Aorta (tissue), 5 donors: Measurements from ENCODE around the gene AKAP3. TPM values are rescaled to one million over a fixed set of nuclear protein-coding genes. Genes with fewer than 3 reads are reported as not detected.

Experiments used
- ATAC-seq: fragments of 200-7000 bp; cut with Tn5 transposase; one replicate; pipeline ENCODE4 v1.9.1; 2022; ENCODE audit warnings: moderate library complexity; ENCODE audit not compliant: low FRiP score
- DNase-seq, 2 donors: peaks; one replicate each; pipeline ENCODE4 v3.0.0-alpha.2; 2020
- H3K27ac ChIP-seq, 2 donors: one replicate each; pipeline ENCODE4 v1.5.1; 2013; ENCODE audit warnings: low read length in 2 of 2, mild to moderate bottlenecking in 2 of 2, moderate library complexity in 2 of 2, control low read depth in 1 of 2, inconsistent platforms in 1 of 2, low read depth in 1 of 2
- H3K27me3 ChIP-seq, 2 donors: one replicate each; pipeline ENCODE4 v1.6.1; 2013; ENCODE audit warnings: control low read depth in 1 of 2, low read length in 1 of 2, mild to moderate bottlenecking in 1 of 2, moderate library complexity in 1 of 2; ENCODE audit not compliant: insufficient read depth in 2 of 2, control insufficient read depth in 1 of 2
- H3K36me3 ChIP-seq, 2 donors: one replicate each; pipeline ENCODE4 v1.6.1; 2013; ENCODE audit warnings: control low read depth in 1 of 2, low read length in 1 of 2, mild to moderate bottlenecking in 1 of 2; ENCODE audit not compliant: insufficient read depth in 2 of 2, control insufficient read depth in 1 of 2
- H3K4me1 ChIP-seq, 2 donors: one replicate each; pipeline ENCODE4 v1.6.1; 2013; ENCODE audit warnings: low read length in 2 of 2, control low read depth in 1 of 2, mild to moderate bottlenecking in 1 of 2, moderate library complexity in 1 of 2; ENCODE audit not compliant: insufficient read depth in 2 of 2, control insufficient read depth in 1 of 2
- H3K4me3 ChIP-seq, 2 donors: one replicate each; pipeline ENCODE4 v1.5.1; 2013; ENCODE audit warnings: low read length in 2 of 2, control low read depth in 1 of 2, mild to moderate bottlenecking in 1 of 2
- H3K9me3 ChIP-seq: one replicate; pipeline ENCODE4 v1.6.1; 2013; ENCODE audit warnings: mild to moderate bottlenecking, low read length; ENCODE audit not compliant: control insufficient read depth
- WGBS, 2 donors: extraction: QIAGEN DNeasy Blood & Tissue Kit; methylation state at CpG; one replicate each; pipeline ENCODE4 v1.1.7; 2013; 5-methylcytosine and 5-hydroxymethylcytosine counted together
- intact Hi-C, 2 donors: fragments of 100-400 bp; cut with DNase I; formaldehyde crosslinking; loops; one replicate each; pipeline versions ENCODE4 v1.14.2 to v1.15.0; 2022
- polyA plus RNA-seq, 2 donors: library from polyadenylated mRNA; stranded (reverse); fragments of 200-250 nt; gene quantifications; one replicate each; pipeline ENCODE4 v1.2.3, GENCODE V29; 2013
- total RNA-seq, 2 donors: library from RNA; stranded (reverse); fragmentation: NEBNext Ultra II Directional; extraction: Animal tissue kit (Norgen Biotek cat#: 25700); gene quantifications; one replicate each; pipeline ENCODE4 v1.2.1, GENCODE V29; 2021
- donor health status: healthy with polysubstance abuse.
- donor health status: Bipolar disorder and iron deficiency.
- donor health status: DM: no; HTN: no; CAD: no.
- donor health status: DM: no; HTN: no; CAD: no.
- donor health status: DM: yes; HTN: yes; CAD: no.

AKAP3 gene
- total and polyA plus RNA-seq, 4 donors = 0.50 to 1.4 (median 0.60) TPM

DNA sequence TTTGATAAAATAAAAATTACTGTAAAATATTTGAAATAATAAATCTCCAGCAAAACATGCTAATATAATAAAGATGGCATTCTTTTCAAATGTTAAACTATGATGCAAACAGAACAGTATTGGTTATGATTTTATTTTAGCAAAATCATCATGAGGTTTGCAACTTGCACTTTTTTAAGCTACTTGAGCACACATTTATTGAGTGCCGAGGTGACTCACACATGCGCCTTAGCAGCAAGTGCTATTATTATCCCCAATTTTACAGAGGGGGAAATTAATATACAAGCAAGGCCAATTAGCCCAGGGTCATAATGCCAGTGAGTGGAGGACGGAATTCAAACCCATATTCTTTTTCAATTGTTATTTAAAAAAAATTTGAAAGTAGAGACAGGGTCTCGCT, 79.6 kb downstream of the AKAP3 start:
- Histone ChIP-seq H3K36me3 (no peaks in the 10 kb centered on the region), H3K27me3 (no peaks in the 10 kb centered on the region), H3K4me1 (no peaks in the 10 kb centered on the region), H3K27ac (no peak overlapping the region), H3K4me3 (no peak overlapping the region), H3K9me3 (no peaks in the 10 kb centered on the region)
- intact Hi-C loops = no loop called here
- ATAC-seq (no peak), DNase-seq (no peak)
- 87 to 89% methylated on average over 4 of the region's 4 CpGs for WGBS, 2 donors

DNA sequence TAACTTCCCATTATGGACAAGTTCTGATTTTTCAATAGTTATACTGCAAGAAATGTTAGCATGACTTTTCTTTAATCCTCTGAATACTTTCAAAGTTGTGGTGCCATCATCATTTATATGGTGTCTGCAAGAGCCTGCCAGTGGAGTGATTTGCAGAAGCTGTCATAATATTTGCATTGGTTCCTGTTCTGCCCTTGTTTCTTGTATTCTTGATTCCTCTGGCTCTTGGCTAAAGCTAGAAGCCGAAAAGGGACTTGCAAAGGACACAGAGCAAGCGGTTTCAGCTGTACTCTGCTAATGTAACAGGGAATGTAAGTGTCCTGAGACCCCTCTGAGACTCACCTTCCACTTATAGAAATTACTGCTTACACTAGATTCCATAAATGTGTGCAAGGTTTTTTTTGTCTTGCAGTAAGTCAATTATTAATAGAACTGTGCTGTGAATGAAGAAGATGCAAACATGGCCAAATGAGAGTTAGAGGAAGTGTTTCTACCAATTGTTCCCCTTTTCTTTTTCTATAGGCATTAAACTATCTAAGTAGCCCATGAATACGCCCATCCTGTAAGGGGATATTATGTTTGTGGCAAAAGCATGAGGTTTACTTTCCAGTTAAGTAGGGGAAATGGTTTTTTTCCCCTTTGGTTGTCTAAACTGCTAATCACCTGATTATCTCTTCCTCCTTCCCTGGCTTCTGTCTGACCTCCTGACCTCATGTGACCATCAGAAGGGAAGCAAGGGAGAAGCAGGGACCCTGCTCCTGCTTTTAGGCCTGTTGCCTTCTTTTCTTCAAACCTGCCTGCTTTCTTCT, 81.6 kb downstream of the AKAP3 start:
- intact Hi-C loops = no loop called here
- Histone ChIP-seq H3K27me3 (no peaks in the 10 kb centered on the region), H3K4me3 (no peak overlapping the region), H3K9me3 (no peaks in the 10 kb centered on the region), H3K27ac (no peak overlapping the region), H3K4me1 (no peaks in the 10 kb centered on the region), H3K36me3 (no peaks in the 10 kb centered on the region)
- 64 to 73% methylated on average over 3 of the region's 3 CpGs for WGBS, 2 donors
- ATAC-seq (no peak), DNase-seq (no peak)

DNA sequence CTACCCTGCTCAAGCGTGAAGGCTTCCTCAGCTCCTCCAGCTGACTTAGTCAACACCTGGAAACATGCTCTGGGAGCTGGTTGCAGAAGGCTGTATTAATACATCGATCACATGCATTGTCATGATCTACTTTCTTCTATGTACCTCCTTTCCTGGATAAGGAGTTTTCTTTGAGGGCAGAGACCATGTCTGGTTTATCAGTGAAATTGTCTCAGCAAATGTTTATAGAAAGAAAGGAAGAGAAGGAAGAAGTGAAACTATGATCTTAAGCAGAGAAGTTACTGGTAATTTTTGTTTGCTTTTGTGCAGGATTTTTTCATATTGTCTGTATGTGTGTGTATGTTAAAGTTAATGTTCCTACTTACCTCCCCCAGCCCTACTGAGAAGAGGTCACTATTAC, 82.4 kb downstream of the AKAP3 start:
- Histone ChIP-seq H3K27me3 (no peaks in the 10 kb centered on the region), H3K27ac (no peak overlapping the region), H3K9me3 (no peaks in the 10 kb centered on the region), H3K4me3 (no peak overlapping the region), H3K36me3 (no peaks in the 10 kb centered on the region), H3K4me1 (no peaks in the 10 kb centered on the region)
- ATAC-seq (no peak), DNase-seq (no peak)
- intact Hi-C loops = no loop called here
- 89 to 93% methylated on average over 2 of the region's 2 CpGs for WGBS, 2 donors

Other genes starting within 250 kb of the AKAP3 start
- gene FGF6, start 203.2 kb downstream of the AKAP3 start, total RNA-seq = not detected
- not detected for gene FGF6, start 203.2 kb downstream of the AKAP3 start, polyA plus RNA-seq
- gene RAD51AP1, start 110.2 kb downstream of the AKAP3 start, total RNA-seq = 1 to 10 TPM; 1.2 to 2.8 TPM
- gene RAD51AP1, start 110.2 kb downstream of the AKAP3 start, polyA plus RNA-seq = 1 to 10 TPM; 2.2 to 2.9 TPM
- 10 to 100 TPM; 29.6 to 33.8 TPM for gene DYRK4, start 86.8 kb downstream of the AKAP3 start, total RNA-seq
- gene DYRK4, start 86.8 kb downstream of the AKAP3 start, polyA plus RNA-seq = 10 to 100 TPM; 45.3 to 74.8 TPM
- 10 to 100 TPM; 47.9 to 56.3 TPM for gene NDUFA9, start 63 bp upstream of the AKAP3 start, total RNA-seq
- gene NDUFA9, start 63 bp upstream of the AKAP3 start, polyA plus RNA-seq = 10 to 100 TPM; 18.0 to 43.0 TPM
- 1 to 10 TPM; 4.7 to 6.9 TPM for gene GALNT8, start 71.3 kb upstream of the AKAP3 start, total RNA-seq
- gene GALNT8, start 71.3 kb upstream of the AKAP3 start, polyA plus RNA-seq = 1 to 10 TPM; 1.4 to 1.6 TPM